Activated naive CD4-positive, alpha-beta T cell treated with anti-CD3 and anti-CD28 coated beads, Interleukin-2, amount 50 U/mL, for 24 hours (primary cell): Measurements from ENCODE around the gene SMAD3.

Experiments
- H3K27ac Mint-ChIP-seq: one replicate; pipeline ENCODE4 v1.8.0; 2021; ENCODE audit warnings: mild to moderate bottlenecking, mixed read lengths
- H3K27me3 Mint-ChIP-seq: one replicate; pipeline ENCODE4 v1.8.0; 2021; ENCODE audit warnings: mixed read lengths
- H3K36me3 Mint-ChIP-seq: one replicate; pipeline ENCODE4 v1.8.0; 2021; ENCODE audit warnings: mixed read lengths
- H3K4me1 Mint-ChIP-seq: one replicate; pipeline ENCODE4 v1.8.0; 2021; ENCODE audit warnings: mixed read lengths
- H3K4me3 Mint-ChIP-seq: one replicate; pipeline ENCODE4 v1.8.0; 2021; ENCODE audit warnings: mild to moderate bottlenecking, mixed read lengths
- H3K9me3 Mint-ChIP-seq: one replicate; pipeline ENCODE4 v1.8.0; 2021; ENCODE audit warnings: mixed read lengths

SMAD3 gene

DNA sequence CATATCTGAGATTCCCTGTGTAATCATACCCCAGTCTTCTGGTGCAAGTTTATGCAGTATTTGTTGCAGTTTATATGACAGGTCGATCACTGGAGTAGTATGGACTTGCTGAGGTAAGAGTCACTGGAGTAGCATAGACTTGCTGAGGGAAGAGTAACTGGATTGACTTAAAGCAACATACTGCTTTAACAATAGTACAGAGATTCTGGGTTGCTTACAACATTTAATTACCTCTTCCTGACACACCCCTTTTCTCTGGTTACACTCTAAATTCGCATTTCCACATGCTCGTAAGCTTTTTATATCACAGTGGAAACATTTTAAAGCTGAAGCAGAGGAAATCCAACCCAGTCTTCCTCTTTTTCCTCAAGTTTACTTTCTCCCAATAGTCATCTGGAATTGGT, 177.3 kb downstream of the SMAD3 start:
- H3K27ac Mint-ChIP-seq: peak overlapping the region; percentile 70
- H3K4me1 Mint-ChIP-seq: peaks cover 67% of the 10 kb centered on the region
- peaks cover 21% of the 10 kb centered on the region for H3K36me3 Mint-ChIP-seq
- H3K9me3 Mint-ChIP-seq: no peaks in the 10 kb centered on the region
- no peaks in the 10 kb centered on the region for H3K27me3 Mint-ChIP-seq
- no peak overlapping the region for H3K4me3 Mint-ChIP-seq
